ENCODE data around the gene PCSK2. TPM values are rescaled to one million over a fixed set of nuclear protein-coding genes. Genes with fewer than 3 reads are reported as not detected.

Gene PCSK2
- total RNA-seq, 2 experiments from 2014 or later, result not detected

GRCh38 chr20:17449031-17449430 lies 222.2 kb downstream of the PCSK2 start:
- H3K9me3 ChIP-seq (ENCODE audit: low read length), result no peaks in the 10 kb centered on the region
- no peaks in the 10 kb centered on the region for H3K79me2 ChIP-seq (ENCODE audit: insufficient read depth, low read depth, low read length)
- H4K20me1 ChIP-seq (ENCODE audit: insufficient read depth, low read length), result no peaks in the 10 kb centered on the region
- no peaks in the 10 kb centered on the region for H3K36me3 ChIP-seq (ENCODE audit: insufficient read depth, low read length)
- H3K4me3 ChIP-seq (ENCODE audit: low read depth, low read length, poor library complexity, severe bottlenecking), result no peak overlapping the region
- H3K4me1 ChIP-seq (ENCODE audit: insufficient read depth, low read length, poor library complexity, severe bottlenecking), result no peaks in the 10 kb centered on the region
- ChIA-PET POLR2A (interaction anchor here (0.7 kb wide), 1 partner anchor 273 kb away, joined by 3 read pairs; no protein-coding TSS in a partner anchor), CTCF (ENCODE audit: unreplicated experiment) (no interaction called here)
- TF ChIP-seq, protein P1, sequence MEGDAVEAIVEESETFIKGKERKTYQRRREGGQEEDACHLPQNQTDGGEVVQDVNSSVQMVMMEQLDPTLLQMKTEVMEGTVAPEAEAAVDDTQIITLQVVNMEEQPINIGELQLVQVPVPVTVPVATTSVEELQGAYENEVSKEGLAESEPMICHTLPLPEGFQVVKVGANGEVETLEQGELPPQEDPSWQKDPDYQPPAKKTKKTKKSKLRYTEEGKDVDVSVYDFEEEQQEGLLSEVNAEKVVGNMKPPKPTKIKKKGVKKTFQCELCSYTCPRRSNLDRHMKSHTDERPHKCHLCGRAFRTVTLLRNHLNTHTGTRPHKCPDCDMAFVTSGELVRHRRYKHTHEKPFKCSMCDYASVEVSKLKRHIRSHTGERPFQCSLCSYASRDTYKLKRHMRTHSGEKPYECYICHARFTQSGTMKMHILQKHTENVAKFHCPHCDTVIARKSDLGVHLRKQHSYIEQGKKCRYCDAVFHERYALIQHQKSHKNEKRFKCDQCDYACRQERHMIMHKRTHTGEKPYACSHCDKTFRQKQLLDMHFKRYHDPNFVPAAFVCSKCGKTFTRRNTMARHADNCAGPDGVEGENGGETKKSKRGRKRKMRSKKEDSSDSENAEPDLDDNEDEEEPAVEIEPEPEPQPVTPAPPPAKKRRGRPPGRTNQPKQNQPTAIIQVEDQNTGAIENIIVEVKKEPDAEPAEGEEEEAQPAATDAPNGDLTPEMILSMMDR (conservative IDR thresholded peaks at IDR 0.05; ENCODE audit: low read length), result no peak
- TF ChIP-seq EZH2phosphoT487 (IDR thresholded peaks at IDR 0.05; ENCODE audit: borderline replicate concordance, low read depth, low read length), result no peak
- H3K4me2 ChIP-seq (ENCODE audit: low read length), result no peak overlapping the region
- no peak overlapping the region for H3K27ac ChIP-seq (ENCODE audit: low read depth, low read length, poor library complexity, severe bottlenecking)
- intact Hi-C loops (cut with micrococcal nuclease; ENCODE audit: unreplicated experiment), result no loop called here
- H2AFZ ChIP-seq (ENCODE audit: low read length), result no peak overlapping the region
- BruUV-seq (replicated peaks), result no TSS peak
- no peak for DNase-seq (ENCODE audit: low spot score)
- H3K9me2 ChIP-seq (ENCODE audit: insufficient read depth, low read length), result no peaks in the 10 kb centered on the region

GRCh38 chr20:17452441-17452840 lies 225.6 kb downstream of the PCSK2 start:
- no peak for DNase-seq (ENCODE audit: low spot score)
- ChIA-PET POLR2A (interaction anchor here (0.6 to 1.1 kb wide), 2 partner anchors 10 to 658 kb away, joined by 3 to 4 read pairs; no protein-coding TSS in a partner anchor), CTCF (ENCODE audit: unreplicated experiment) (no interaction called here)
- H3K4me1 ChIP-seq (ENCODE audit: insufficient read depth, low read length, poor library complexity, severe bottlenecking), result no peaks in the 10 kb centered on the region
- H3K9me2 ChIP-seq (ENCODE audit: insufficient read depth, low read length), result no peaks in the 10 kb centered on the region
- H3K27ac ChIP-seq (ENCODE audit: low read depth, low read length, poor library complexity, severe bottlenecking), result no peak overlapping the region
- no peak overlapping the region for H3K4me3 ChIP-seq (ENCODE audit: low read depth, low read length, poor library complexity, severe bottlenecking)
- no peaks in the 10 kb centered on the region for H3K36me3 ChIP-seq (ENCODE audit: insufficient read depth, low read length)
- no peaks in the 10 kb centered on the region for H3K9me3 ChIP-seq (ENCODE audit: low read length)
- no TSS peak for BruUV-seq (replicated peaks)
- no peaks in the 10 kb centered on the region for H4K20me1 ChIP-seq (ENCODE audit: insufficient read depth, low read length)
- intact Hi-C loops (cut with micrococcal nuclease; ENCODE audit: unreplicated experiment), result no loop called here
- H3K79me2 ChIP-seq (ENCODE audit: insufficient read depth, low read depth, low read length), result no peaks in the 10 kb centered on the region
- H2AFZ ChIP-seq (ENCODE audit: low read length), result no peak overlapping the region
- no peak for TF ChIP-seq EZH2phosphoT487 (IDR thresholded peaks at IDR 0.05; ENCODE audit: borderline replicate concordance, low read depth, low read length)
- TF ChIP-seq, protein P1 (conservative IDR thresholded peaks at IDR 0.05; ENCODE audit: low read length), result no peak
- no peak overlapping the region for H3K4me2 ChIP-seq (ENCODE audit: low read length)

DNA sequence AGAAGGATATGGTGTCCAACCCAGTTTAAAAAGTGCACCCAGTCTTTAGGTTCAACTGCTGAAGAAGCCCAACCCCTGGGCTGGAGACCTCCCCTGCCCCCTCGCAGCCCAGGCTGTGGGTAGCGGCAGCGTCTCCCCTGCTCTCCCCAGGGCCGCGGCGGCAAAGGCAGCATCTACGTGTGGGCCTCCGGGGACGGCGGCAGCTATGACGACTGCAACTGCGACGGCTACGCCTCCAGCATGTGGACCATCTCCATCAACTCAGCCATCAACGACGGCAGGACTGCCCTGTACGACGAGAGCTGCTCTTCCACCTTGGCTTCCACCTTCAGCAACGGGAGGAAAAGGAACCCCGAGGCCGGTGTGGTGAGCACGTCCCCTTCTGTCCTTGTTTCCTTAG lies 226.8 kb downstream of the PCSK2 start:
- TF ChIP-seq, protein P1 (conservative IDR thresholded peaks at IDR 0.05; ENCODE audit: low read length), result no peak
- TF ChIP-seq EZH2phosphoT487 (IDR thresholded peaks at IDR 0.05; ENCODE audit: borderline replicate concordance, low read depth, low read length), result no peak
- BruUV-seq (replicated peaks), result no TSS peak
- Histone ChIP-seq H3K36me3 (ENCODE audit: insufficient read depth, low read length) (no peaks in the 10 kb centered on the region), H4K20me1 (ENCODE audit: insufficient read depth, low read length) (no peaks in the 10 kb centered on the region), H2AFZ (ENCODE audit: low read length) (no peak overlapping the region), H3K4me1 (ENCODE audit: insufficient read depth, low read length, poor library complexity, severe bottlenecking) (no peaks in the 10 kb centered on the region), H3K4me2 (ENCODE audit: low read length) (no peak overlapping the region), H3K4me3 (ENCODE audit: low read depth, low read length, poor library complexity, severe bottlenecking) (no peak overlapping the region), H3K9me2 (ENCODE audit: insufficient read depth, low read length) (no peaks in the 10 kb centered on the region), H3K27ac (ENCODE audit: low read depth, low read length, poor library complexity, severe bottlenecking) (no peak overlapping the region), H3K79me2 (ENCODE audit: insufficient read depth, low read depth, low read length) (no peaks in the 10 kb centered on the region), H3K9me3 (ENCODE audit: low read length) (no peaks in the 10 kb centered on the region)
- ChIA-PET CTCF (ENCODE audit: unreplicated experiment) (no interaction called here), POLR2A (interaction anchor here (0.7 to 1.1 kb wide), 2 partner anchors 9 to 984 kb away, joined by 3 read pairs; no protein-coding TSS in a partner anchor)
- intact Hi-C loops (cut with micrococcal nuclease; ENCODE audit: unreplicated experiment), result no loop called here
- no peak for DNase-seq (ENCODE audit: low spot score)
